Esophagus mucosa (tissue), 1 donor: ENCODE data around the gene CACNG3. TPM values are rescaled to one million over a fixed set of nuclear protein-coding genes. Genes with fewer than 3 reads are reported as not detected.
"Not testable (repeated sequence)": the region's sequence is repeated elsewhere in the genome, so short reads cannot be mapped to it uniquely, and the experiment has no call there.

Experiments
- ATAC-seq: fragments of 200-7000 bp; cut with Tn5 transposase; one replicate; pipeline ENCODE4 v1.9.1; 2020
- total RNA-seq: library from RNA; stranded (reverse); gene quantifications from one replicate; pipeline ENCODE4 v1.2.4, GENCODE V29; 2023
- donor health status: DM: yes; HTN: yes; CAD: no.

Gene CACNG3
- not detected for total RNA-seq

DNA sequence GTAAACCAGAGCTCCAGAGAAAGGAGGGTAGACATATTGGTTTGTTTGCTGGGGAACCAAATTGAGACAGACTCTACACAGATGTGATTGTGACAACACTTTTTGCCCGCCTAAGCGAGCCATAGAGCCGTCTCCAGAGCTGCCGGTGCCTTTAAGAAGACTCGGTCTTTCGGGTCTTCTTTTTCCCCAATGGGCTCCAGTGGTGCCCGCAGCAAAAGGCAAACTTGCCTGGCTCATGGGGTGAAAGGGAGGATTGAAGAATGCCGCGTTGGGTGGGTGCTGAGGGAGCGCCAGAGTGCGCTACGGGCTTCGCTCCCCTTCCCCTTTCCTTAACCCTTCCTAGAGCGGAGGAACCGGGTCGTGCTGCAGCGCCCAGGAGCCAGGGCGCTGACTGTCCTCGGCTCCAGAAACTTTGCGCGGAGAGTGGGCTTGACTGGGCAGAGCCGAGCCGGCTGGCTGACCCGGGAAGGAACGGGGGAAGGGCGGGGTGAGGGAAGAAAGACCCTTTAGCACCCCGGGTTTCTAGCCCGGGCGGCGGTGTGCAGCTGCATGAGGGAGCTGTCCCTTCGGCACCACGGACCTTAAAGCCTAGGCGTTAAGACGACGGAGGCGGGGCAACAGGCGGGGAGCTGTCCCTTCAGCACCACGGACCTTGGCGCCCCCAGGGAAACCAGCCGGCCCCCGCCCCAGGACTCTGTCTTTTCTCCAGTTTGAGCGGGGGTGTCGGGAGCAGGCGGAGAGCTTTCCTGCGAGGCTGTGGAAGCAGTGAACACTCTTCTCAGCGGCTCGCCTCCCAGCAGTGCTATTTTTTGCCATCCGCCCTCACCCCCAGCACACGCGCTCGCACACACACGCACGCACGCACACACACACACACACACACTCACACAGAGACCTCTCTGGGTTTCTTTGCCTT is at the start of gene CACNG3:
Gene CACNG3, plus strand, starts transcription at position 880 of the 916 bp plus-strand sequence. CDS start 420 bp downstream, outside the sequence.
- no peak for ATAC-seq

DNA sequence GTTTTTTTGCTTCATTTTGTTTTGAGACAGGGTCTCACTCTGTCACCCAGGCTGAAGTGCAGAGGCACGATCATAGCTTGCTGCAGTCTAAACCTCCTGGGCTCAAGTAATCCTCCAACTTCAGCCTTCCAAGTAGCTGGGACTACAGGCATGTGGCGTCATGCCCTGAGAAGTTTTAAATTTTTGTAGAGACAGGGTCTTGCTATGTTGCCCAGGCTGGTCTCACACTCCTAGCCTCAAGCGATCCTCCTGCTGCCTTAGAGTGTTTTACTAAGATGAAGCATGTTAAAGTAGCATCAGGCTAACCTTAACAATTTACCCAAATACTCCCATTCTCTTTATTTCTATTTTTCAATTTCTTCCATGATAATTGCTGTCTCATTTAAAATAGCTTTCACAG is 49.2 kb upstream of the CACNG3 start:
- ATAC-seq, result no peak

DNA sequence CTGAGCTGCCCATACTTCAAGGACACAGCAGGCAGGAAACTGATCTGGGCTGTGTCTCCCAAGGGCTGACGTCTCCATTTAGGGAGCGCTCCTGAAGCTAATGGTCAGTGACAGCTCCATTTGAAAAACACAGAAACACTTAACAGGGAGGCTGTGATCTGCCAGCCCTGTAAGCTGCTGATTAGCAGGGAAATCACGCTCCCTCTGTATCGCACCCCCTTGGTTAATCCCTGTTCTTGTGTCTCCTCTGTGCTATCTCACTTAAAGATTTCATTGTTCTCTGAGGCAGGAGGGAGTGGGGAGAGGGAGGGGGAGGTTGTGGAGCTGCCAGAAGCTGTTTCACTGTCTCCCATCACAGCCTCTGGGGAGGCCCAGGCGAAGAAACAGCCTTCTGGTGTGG is 47.4 kb upstream of the CACNG3 start:
- no peak for ATAC-seq

DNA sequence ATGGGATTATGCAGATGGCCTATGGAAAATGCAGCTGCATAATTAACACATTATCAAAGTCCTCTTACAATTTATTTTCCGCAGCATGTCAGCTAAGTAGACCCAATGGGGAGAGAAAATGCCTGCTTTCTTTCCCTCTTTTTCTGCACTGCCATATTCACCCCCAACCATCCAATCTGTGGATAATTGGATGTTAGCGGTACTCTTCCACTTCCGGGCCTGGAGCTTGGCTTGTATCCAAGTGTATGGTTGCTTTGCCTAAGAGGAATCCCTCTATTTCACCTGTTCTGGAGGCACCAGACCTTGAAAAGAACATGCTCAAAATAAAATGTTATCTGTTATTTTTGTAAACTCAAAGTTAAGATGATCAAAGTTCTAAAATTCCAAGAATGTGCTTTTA is 41.1 kb upstream of the CACNG3 start:
- ATAC-seq, result no peak

DNA sequence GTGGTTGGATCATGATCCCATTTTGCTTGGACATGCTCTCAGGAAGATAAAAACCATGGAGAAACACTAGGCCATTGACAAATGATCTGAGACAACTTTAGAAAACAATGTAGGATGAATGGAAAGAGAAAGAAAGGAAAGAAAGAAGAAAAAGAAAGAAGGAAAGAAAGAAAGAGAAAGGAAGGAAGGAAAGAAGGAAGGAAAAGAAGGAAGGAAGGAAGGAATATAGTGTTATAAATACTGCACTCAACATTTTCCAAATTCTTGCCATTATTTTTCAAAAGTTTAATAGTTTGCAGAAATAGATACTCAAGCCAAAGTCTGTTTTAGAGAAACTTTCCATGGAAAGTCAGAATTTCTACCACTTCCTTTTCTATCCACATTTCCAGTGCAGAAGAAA is 39.2 kb upstream of the CACNG3 start:
- ATAC-seq, result no peak

DNA sequence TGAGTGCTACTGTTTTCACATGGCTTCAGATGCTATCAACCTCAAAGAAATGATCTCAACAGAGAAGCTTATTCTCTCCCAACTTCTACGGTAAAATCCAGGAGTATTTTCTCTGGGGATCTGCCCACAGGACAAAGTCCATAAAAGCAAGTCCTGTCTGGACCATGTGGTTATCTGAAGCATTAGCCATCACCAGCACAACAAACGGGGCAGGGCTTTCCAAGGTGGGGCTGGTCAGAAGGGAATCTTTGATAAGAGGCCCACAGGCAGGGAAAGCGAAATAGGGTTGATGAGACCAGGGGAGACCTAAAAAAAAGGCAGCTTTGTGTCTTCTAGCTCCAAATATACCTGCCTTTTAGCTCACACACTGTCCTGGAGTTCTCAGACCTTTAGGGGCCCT is 38.7 kb upstream of the CACNG3 start:
- no peak for ATAC-seq

DNA sequence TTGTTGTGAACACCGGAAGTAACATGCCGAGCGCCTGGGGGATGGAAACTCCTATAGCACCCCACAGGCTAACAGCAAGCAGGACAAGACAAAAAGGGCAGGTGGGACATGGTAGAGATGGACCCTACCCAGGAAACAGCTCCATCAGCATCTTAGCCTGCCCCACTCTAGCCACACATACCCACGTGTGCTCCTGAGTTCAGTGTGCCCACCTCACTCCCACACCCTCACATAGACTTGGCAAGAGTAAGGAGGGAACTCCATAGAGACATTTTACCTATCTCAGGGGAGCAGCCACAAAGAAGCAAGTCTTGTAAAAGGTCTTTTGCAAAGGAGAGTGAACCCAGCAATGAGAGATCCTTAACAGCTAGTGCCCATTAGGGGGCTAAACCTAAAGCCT is 37.8 kb upstream of the CACNG3 start:
- ATAC-seq, result no peak

DNA sequence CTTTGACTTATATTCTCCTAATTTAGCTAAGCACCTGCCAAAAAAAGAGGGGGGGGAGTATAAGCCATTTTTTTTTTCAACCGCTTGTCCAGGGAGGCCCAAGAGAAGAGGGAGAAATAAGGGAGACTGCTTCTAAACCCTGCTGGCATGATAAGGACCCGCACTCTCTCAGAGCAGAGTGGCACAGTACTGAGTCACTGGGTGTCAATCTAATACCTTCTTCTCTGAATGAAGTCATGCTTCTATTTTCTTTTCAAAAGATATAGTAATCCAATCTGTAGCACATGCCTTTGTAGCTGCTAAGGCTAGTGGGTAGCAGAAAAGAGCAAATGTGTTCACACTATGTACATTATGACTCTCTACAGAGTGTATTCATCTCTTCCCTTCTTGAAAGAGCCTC is 34.9 kb upstream of the CACNG3 start:
- no peak for ATAC-seq

DNA sequence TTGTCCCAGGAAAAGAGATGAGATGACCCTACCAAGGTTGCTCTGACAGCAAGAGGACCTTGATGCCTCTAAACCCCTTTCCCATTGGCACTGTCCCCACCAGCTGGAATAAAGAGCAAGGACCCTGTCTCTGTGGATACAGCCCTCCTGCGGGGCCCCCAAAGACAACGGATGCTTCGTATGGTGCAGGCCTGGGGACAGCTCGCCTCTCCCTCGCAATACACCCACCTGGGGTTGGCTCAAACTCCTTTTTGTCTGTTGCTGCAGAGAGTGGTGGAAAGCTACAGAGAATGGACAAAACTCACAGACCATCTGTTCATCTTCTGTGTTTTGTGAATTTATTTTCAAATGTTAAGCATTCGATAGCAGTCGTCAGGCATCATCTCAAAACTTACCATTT is 27.6 kb upstream of the CACNG3 start:
- ATAC-seq, result no peak

DNA sequence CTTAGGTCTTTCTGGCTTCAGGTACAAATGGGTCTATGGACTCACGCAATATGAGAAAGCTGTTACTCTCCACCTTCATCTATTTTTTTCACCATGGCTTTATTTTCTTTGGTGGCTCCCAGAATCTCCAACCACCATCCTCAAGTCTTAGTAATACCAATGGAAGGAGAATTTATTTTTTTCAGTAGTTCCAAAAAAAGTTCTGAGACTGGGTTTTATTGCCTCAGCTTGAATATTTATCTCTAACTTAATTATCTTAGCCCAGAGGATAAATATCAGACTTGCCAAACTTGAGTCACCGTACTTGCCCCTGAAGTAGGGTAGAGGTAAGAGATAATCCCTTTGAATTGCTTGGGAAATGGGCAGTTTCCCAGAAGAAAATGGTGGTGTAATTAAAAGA is 23.2 kb upstream of the CACNG3 start:
- ATAC-seq, result no peak

DNA sequence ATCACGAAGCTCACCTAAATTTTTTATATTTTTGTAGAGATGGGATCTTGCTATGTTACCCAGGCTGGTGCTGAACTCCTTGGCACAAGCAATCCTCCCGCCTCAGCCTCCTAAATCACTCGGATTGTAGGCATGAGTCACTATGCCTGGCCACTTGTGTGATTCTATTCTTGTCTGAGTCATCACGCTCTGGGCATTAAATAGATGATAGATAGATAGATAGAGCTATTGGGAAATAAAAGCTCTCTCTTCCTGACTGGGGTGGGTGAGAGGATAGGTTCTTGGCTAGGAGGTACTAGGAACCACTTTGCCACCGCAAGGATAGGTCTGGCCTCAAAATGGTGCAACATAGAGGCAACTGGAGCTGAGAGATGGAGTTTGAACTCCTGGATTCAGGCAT is 21.4 kb upstream of the CACNG3 start:
- no peak for ATAC-seq

DNA sequence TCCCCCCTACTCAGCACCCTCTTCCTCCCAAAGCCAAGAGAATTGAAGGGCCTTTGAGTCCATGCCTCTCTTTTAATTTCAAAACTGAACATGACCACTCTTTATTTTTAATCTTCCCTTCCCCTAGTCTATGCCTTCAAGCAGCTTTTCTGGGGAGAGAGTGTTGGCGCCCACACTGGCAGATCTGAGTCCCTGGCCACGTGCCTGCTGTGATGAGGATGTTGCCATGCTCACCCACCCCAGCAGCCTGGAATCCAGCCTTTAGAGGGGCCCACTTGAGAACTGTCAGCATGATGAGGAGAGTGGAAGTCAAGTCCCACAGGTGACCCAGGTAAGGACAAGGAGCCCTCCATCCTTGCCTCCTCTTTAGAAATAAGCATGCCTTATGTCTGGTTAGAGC is 20.3 kb upstream of the CACNG3 start:
- no peak for ATAC-seq

DNA sequence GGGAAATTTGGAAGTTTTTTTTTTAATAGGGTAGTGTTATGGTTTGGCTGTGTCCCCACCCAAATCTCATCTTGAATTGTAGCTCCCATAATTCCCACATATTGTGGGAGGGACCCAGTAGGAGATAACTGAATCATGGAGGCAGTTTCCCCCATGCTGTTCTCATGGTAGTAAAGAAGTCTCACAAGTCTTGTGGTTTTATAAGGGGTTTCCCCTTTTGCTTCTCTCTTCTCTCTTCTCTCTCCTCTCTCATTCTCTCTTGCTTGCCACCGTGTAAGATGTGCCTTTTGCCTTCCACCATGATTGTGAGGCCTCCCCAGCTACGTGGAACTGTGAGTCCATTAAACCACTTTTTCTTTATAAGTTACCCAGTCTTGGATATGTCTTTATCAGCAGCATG is 17.3 kb upstream of the CACNG3 start:
- ATAC-seq, result not testable (repeated sequence)

DNA sequence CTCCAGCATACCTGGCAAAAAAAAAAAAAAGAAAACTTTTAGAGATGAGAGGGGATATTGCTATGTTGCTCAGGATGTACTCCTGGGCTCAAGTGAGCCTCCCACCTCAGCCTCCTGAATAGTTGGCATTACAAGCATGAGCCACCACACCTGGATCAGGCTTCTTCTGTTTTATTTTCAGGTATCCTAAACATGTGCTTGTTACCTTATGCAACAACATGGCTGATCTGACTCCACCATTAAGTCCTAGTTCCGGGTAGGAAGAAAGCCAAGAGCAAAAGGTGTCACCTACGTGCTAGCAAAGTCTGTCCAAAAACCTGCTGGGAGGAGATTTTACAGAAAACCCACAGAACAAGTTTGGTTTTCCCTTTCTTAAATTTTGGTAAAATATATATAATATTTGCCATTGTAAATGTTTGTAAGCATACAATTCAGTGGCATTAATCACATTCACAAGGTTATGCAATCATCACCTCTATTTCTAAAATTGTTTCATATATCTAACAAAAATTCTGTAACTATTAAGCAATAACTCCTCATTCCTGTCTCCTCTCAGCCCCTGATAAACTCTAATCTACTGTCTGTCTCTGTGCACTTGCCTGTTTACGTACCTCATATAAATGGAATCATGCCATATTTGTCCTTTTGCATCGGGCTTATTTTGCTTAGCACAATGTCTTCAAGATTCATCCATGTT is 9.1 kb upstream of the CACNG3 start:
- ATAC-seq, result no peak

DNA sequence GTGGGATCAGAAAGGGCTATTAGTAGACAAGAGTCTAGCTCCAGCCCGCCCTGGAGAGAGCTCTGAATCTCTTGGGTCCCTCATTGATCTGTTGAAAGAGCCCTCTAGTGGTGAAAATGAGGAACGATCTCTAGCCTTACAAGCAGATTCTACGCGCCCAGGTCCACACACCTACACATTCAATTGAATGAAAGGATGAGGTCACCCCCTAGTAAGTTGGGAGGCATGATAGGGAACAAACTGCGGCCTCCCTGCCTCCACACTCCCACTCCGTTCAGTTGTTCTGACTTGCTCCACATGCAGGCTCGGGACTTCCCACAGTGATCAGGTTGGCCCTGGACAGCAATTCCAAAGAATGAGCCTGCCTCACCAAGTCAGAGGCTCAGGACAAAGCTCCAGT is 2.9 kb upstream of the CACNG3 start:
- ATAC-seq, result peak; percentile 22

DNA sequence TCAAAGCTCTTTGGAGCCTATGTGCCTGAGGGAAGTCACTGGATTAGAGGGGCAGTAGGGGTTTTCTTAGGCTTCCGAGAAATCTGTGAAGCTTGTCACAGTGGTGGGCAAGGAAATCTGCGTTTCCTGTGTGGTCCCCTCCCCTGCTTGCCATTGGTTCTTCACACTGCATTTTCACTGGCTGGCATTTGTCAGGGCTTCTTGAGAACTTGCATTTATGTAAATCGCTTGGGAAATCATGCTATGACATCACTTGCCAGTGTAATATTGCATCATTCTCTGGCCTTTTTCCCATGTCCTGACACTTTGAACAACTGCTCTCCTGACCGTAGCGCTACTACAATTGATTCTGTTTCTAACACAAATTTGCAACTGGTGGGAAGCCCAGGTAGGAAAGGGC is 1.8 kb downstream of the CACNG3 start:
- ATAC-seq, result no peak

DNA sequence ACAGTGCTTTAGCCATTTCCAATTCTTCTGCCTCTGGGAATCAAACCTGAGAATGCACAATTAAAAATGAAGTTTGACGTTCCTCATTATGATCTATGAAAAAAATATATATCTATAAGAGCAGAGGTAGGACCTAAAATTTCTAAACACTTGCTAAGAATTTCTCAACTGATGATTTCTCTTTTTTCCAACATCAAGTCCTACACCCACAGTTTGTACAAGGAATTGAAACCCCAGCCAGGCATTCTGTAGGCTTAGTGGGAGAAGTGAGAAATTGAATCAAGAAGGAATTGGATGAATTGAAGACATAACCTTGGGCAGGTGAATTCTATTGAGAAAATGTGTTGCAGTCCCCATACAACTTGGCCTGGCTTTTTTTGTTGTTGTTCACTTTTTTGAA is 2.7 kb downstream of the CACNG3 start:
- ATAC-seq, result no peak

DNA sequence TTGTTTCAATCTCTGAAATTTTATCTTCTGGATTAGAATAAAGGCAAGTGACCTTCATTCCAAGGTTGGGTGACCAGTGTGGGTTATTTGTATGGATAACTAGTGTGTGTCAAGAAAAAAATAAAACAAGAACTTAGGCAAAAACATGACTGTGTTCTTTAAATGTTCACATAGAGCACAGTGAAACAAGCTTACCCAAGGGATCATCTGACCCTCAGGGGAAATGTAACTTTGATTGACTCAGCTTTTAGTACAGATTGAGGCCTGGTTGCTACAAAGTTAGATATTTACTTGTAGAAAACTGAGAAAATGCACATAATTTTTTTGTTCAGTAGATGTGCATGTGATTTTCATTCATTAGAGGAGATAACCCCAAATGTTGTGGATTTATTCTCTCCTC is 6.7 kb downstream of the CACNG3 start:
- no peak for ATAC-seq

DNA sequence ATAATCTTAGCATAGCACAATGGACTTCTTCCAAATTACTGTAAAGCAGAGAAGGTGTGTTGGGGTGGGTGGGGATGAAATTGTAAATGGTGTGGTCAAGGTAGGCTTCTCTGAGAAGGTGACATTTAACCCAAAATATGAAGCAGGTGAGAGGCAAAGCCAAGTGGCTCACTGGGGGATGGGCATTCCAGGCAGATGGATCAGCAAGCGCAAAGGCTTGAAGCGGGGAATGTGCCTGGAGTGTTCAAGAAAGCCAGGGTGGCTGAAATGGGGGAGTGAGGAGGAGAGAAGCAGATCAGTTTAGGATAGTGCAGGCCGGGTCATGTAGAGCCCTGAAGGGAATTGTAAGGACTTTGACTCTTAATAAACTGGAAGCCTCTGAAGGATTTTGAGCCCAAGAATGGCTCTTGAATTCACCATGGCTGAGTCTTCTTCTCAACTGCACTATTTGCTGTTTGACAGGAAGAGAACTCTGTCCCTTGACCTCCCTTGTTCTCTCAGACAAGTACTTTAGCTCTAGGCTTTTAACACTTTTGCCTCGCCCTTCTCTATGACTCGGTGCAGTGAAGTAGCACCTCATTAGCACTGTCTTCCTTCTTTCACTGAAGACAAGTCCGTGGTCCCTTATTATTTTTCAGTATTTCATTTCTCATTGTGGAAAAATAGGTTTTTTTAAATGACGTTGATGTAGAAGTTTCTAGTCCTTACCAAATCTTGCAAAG is 14.7 kb downstream of the CACNG3 start:
- no peak for ATAC-seq

DNA sequence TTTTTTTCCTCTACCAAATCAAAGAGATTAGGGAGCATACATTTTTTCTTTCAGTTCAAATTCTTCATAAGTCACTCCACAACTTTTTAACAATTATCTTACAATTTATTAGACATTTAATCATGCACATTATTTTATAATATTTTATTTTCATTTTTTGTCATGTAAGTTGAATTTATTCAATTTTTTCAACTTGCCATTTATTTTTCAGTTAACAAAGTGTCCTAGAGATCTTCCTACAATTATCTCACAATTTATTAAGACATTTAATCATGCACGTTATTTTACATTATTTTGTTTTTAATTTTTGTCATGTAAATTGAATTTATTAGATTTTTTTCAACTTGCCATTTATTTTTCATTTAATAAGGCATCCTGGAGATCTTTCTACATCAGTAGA is 16.2 kb downstream of the CACNG3 start:
- ATAC-seq, result no peak

DNA sequence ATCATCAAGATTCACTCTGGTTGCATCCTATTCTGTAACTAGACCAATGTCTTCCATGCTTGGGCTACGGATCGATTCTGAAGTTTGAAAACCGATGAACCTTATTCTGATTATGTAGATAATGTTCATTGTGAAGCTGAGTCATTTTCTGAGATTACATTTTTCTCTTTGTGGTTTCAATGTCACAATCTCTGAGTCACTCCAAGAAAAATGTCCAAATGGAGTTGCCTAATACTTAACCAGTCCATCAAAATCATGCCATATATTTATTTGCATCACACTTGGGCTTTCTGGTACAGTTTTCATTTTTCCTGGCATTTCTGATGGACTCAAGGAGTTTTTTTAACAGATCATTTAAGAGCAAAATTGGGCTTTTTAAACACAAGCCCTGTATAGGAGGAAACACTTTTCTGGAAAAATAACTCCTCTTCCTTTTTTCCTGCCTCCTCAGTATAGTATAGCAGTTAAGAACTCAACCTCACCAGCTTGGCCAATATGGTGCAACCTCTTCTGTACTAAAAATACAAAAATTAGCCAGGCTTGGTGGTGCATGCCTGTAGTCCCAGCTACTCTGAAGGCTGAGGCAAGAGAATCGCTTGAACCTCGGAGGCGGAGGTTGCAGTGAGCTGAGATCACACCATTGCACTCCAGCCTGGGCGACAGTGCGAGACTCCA is 17.5 kb downstream of the CACNG3 start:
- ATAC-seq, result no peak

DNA sequence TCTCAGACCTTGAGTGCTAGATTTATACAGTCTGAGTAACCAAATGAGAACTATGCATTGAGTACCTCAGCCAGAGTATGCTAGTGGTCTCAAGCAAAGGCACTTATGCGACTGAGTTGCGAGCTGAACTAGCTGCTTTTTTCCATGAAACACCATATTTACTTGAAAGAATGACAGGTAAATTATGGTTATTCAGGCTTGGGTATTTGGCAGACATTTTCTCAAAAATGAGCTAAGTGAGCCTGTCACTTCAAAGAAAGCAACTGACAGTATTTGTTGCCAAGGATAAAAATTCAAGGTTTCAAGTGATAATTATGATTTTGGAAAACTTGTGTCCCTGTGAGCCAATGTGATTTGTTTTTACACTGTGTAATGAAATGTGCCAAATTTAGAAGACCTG is 19.3 kb downstream of the CACNG3 start:
- no peak for ATAC-seq

DNA sequence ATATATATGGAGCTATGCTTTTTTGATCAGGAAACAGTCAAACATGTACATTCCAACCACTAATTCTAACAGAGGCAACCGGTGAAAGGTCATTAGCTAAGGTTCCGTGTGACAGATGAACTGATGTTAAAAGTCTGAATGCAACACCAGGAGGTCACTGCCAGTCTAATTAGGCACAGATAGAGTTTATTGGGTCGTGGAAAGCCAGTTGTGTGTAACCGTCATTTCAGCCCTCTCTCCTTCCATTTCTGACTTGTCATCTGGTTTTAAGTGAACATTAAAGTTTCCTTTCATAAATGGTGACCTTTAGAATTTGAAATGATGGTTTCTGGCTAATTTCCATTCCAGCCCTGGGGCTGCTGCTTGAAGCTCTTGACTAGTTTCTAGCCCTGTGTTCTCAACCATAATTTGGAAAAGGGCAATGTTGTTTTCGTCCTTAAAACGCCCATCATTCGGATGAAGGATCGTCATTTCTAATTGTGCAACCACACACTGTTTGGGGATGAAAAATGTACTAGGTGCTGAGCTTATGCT is 23.9 kb downstream of the CACNG3 start:
- ATAC-seq, result no peak
